Measurements from ENCODE around the gene KCNH6. TPM values are rescaled to one million over a fixed set of nuclear protein-coding genes. Genes with fewer than 3 reads are reported as not detected.

Gene KCNH6
- total RNA-seq, 1 experiment from 2014 or later: 1.6 TPM

DNA sequence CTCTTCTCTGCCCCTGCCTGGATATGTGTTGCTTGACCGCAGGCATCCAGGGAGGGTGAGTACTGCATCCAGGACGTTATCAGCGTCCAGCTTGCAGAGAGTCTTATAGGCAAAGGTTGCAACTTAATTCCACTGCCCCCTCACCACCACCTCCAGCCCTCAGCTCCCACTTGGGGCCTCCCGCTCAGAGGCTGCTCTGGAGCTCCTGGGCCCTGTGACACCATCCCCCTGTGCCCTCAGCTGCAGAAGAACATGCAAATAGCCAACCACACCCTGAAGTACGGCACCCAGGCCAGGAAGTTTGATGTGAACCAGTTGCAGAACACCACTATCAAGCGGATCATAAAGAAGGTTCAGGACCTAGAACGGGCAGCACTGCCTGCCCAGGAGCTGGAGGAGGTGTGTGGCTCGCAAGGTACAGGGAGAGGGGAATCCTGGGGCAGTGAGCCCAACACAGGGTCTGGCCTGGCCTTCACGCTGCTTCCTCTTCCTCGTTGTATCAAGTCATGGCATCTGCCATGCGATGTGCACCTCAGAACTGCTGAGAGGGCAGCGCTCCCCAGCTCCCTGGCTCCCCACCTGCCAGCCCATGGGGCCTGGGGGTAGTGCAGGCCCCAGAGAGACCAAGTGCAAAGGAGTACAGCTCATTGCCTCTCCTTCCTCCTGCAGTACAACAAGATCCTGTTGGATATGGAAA is 36.7 kb upstream of the KCNH6 start:
- Mint-ChIP-seq H3K27me3 (ENCODE audit: low read depth) (no peaks in the 10 kb centered on the region; the same call in 1 of the 2 replicates), H3K4me1 (peaks cover 6% of the 10 kb centered on the region in 2 experiments; a peak in 3 of 4 replicates), H3K27ac (peak overlapping the region in 1 of 3 experiments; percentile 62; a peak in 1 of 7 replicates), H3K9me3 (no peaks in the 10 kb centered on the region), H3K4me3 (no peak overlapping the region), H3K36me3 (ENCODE audit: insufficient read depth in 1 of 3, low read depth in 3 of 3) (no peaks in the 10 kb centered on the region)
- Histone ChIP-seq H3K23me2 (ENCODE audit: insufficient read length, low read depth, low read length, poor library complexity, severe bottlenecking) (no peaks in the 10 kb centered on the region), H2BK15ac (ENCODE audit: low read depth, low read length) (no peak overlapping the region), H3K9ac (ENCODE audit: extremely low read depth, insufficient read length, low read length) (no peak overlapping the region), H2BK120ac (ENCODE audit: low read depth, low read length, poor library complexity, severe bottlenecking) (no peak overlapping the region), H2AFZ (ENCODE audit: low read length) (no peak overlapping the region), H3K79me1 (ENCODE audit: insufficient read depth, low read depth, low read length, poor library complexity, severe bottlenecking) (no peaks in the 10 kb centered on the region), H2BK5ac (ENCODE audit: insufficient read length, low read length) (no peak overlapping the region), H3K4me1 (ENCODE audit: insufficient read depth, low read length) (no peaks in the 10 kb centered on the region), H3K18ac (ENCODE audit: insufficient read length, low read depth, low read length) (no peak overlapping the region), H3K9me3 (ENCODE audit: control insufficient read depth, low read depth, low read length) (no peaks in the 10 kb centered on the region), H4K8ac (replicated peaks; ENCODE audit: insufficient read length, low read depth, low read length) (no peak overlapping the region), H3K4me2 (ENCODE audit: insufficient read depth, insufficient read length, low read length) (no peak overlapping the region), H3K4ac (ENCODE audit: low read depth, low read length) (no peak overlapping the region), H4K5ac (ENCODE audit: insufficient read length, low read depth, low read length) (no peak overlapping the region), H3K23ac (ENCODE audit: insufficient read length, low read depth, low read length) (no peak overlapping the region), H2AK5ac (ENCODE audit: insufficient read length, low read length) (no peak overlapping the region), H2BK12ac (ENCODE audit: insufficient read length, low read depth, low read length) (no peak overlapping the region), H3T11ph (ENCODE audit: low read length) (no peak overlapping the region), H4K20me1 (ENCODE audit: control insufficient read depth, insufficient read depth, insufficient read length) (no peaks in the 10 kb centered on the region), H3K27ac (ENCODE audit: insufficient read length, low read depth, low read length) (no peak overlapping the region), H3K56ac (ENCODE audit: insufficient read length, low read depth, low read length) (no peak overlapping the region), H3K79me2 (ENCODE audit: insufficient read depth, low read length) (no peaks in the 10 kb centered on the region), H4K91ac (ENCODE audit: insufficient read length, low read depth, low read length) (no peak overlapping the region), H2BK20ac (ENCODE audit: low read depth, low read length, poor library complexity, severe bottlenecking) (no peak overlapping the region), H3K14ac (ENCODE audit: insufficient read depth, low read length) (no peak overlapping the region), H3K27me3 (ENCODE audit: insufficient read depth, low read length) (no peaks in the 10 kb centered on the region)
- DNase-seq: no peak
- TF ChIP-seq, protein P1, sequence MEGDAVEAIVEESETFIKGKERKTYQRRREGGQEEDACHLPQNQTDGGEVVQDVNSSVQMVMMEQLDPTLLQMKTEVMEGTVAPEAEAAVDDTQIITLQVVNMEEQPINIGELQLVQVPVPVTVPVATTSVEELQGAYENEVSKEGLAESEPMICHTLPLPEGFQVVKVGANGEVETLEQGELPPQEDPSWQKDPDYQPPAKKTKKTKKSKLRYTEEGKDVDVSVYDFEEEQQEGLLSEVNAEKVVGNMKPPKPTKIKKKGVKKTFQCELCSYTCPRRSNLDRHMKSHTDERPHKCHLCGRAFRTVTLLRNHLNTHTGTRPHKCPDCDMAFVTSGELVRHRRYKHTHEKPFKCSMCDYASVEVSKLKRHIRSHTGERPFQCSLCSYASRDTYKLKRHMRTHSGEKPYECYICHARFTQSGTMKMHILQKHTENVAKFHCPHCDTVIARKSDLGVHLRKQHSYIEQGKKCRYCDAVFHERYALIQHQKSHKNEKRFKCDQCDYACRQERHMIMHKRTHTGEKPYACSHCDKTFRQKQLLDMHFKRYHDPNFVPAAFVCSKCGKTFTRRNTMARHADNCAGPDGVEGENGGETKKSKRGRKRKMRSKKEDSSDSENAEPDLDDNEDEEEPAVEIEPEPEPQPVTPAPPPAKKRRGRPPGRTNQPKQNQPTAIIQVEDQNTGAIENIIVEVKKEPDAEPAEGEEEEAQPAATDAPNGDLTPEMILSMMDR (conservative IDR thresholded peaks at IDR 0.05): no peak
- WGBS (ENCODE audit: extremely low coverage, insufficient read length, low lambda C conversion rate): no CpG with 5 or more reads among the region's 12 CpGs

Data from H9 (cell line).